ENCODE data around the gene LRRC8D.

LRRC8D gene

GRCh38 chr1:89986020-89986419 lies 165.2 kb downstream of the LRRC8D start:
- TF ChIP-seq TOX (CRISPR knock-in tag; IDR thresholded peaks at IDR 0.05; ENCODE audit: borderline replicate concordance) (no peak), ZFP30 (CRISPR knock-in tag; IDR thresholded peaks at IDR 0.05) (no peak), ESRRG (CRISPR knock-in tag; IDR thresholded peaks at IDR 0.05) (no peak), CSRNP3 (CRISPR knock-in tag; IDR thresholded peaks at IDR 0.05) (no peak), ZC3H10 (CRISPR knock-in tag; IDR thresholded peaks at IDR 0.05) (no peak), RARB (CRISPR knock-in tag; IDR thresholded peaks at IDR 0.05) (no peak), GLIS3 (CRISPR knock-in tag; IDR thresholded peaks at IDR 0.05) (no peak), TCF4 (CRISPR knock-in tag; IDR thresholded peaks at IDR 0.05; ENCODE audit: borderline replicate concordance) (no peak), ZNF8 (CRISPR knock-in tag; IDR thresholded peaks at IDR 0.05) (no peak), BACH2 (CRISPR knock-in tag; IDR thresholded peaks at IDR 0.05; ENCODE audit: borderline replicate concordance) (no peak), ZNF565 (CRISPR knock-in tag; conservative IDR thresholded peaks at IDR 0.05; ENCODE audit: low read depth) (no peak), ZFP3 (CRISPR knock-in tag; IDR thresholded peaks at IDR 0.05) (no peak), ARNTL (CRISPR knock-in tag; IDR thresholded peaks at IDR 0.05; ENCODE audit: borderline replicate concordance, low read depth) (no peak), ZNF70 (CRISPR knock-in tag; IDR thresholded peaks at IDR 0.05) (no peak), CSDC2 (CRISPR knock-in tag; IDR thresholded peaks at IDR 0.05) (no peak), SNAI2 (CRISPR knock-in tag; IDR thresholded peaks at IDR 0.05) (no peak), TSHZ2 (CRISPR knock-in tag; IDR thresholded peaks at IDR 0.05) (no peak)
- TF ChIP-seq, protein P1, sequence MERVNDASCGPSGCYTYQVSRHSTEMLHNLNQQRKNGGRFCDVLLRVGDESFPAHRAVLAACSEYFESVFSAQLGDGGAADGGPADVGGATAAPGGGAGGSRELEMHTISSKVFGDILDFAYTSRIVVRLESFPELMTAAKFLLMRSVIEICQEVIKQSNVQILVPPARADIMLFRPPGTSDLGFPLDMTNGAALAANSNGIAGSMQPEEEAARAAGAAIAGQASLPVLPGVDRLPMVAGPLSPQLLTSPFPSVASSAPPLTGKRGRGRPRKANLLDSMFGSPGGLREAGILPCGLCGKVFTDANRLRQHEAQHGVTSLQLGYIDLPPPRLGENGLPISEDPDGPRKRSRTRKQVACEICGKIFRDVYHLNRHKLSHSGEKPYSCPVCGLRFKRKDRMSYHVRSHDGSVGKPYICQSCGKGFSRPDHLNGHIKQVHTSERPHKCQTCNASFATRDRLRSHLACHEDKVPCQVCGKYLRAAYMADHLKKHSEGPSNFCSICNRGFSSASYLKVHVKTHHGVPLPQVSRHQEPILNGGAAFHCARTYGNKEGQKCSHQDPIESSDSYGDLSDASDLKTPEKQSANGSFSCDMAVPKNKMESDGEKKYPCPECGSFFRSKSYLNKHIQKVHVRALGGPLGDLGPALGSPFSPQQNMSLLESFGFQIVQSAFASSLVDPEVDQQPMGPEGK (CRISPR knock-in tag; IDR thresholded peaks at IDR 0.05; ENCODE audit: borderline replicate concordance): no peak
- no peak for ATAC-seq

Measured in SK-N-SH treated with all-trans-retinoic acid at 6 μM for 48 hours (cell line).